CD4-positive, CD25-positive, alpha-beta regulatory T cell (primary cell): ENCODE measurements around the gene PTP4A2. TPM values are rescaled to one million over a fixed set of nuclear protein-coding genes. Genes with fewer than 3 reads are reported as not detected.

Experiments
- ATAC-seq, 2 donors: fragments of 150-1000 bp; cut with Tn5 transposase; one replicate each; pipeline ENCODE4 v1.10.0; 2021; ENCODE audit warnings: low read depth in 2 of 2, moderate number of reproducible peaks in 2 of 2, moderate library complexity in 1 of 2
- DNase-seq, 3 donors: peaks; one replicate each; pipeline versions ENCODE4 v3.0.0 to v3.0.0-alpha.2; 2012 to 2022; ENCODE audit warnings: mixed read lengths in 1 of 3
- H3K27ac ChIP-seq: one replicate; pipeline ENCODE4 v1.7.0; 2013; ENCODE audit warnings: mild to moderate bottlenecking, low read length; ENCODE audit not compliant: insufficient read depth, poor library complexity, severe bottlenecking
- H3K27me3 ChIP-seq: one replicate; pipeline ENCODE4 v1.7.0; 2013; ENCODE audit warnings: low read length; ENCODE audit not compliant: control insufficient read depth, insufficient read depth
- H3K36me3 ChIP-seq: one replicate; pipeline ENCODE4 v1.7.0; 2013; ENCODE audit warnings: mild to moderate bottlenecking, low read length, moderate library complexity; ENCODE audit not compliant: control insufficient read depth, insufficient read depth
- H3K4me1 ChIP-seq: 2 replicates; pipeline ENCODE4 v1.7.0; 2013; ENCODE audit warnings: mild to moderate bottlenecking, low read length; ENCODE audit not compliant: insufficient read depth, control insufficient read depth, poor library complexity, severe bottlenecking
- H3K4me3 ChIP-seq: one replicate; pipeline ENCODE4 v1.7.0; 2013; ENCODE audit warnings: low read depth, mild to moderate bottlenecking, low read length, moderate library complexity
- H3K9me3 ChIP-seq, 2 experiments: 1 replicate in 1 of 2; 2 replicates in 1 of 2; pipeline ENCODE4 v1.7.0; 2013; ENCODE audit warnings: low read length in 2 of 2, mild to moderate bottlenecking in 1 of 2, moderate library complexity in 1 of 2; ENCODE audit not compliant: control insufficient read depth in 2 of 2
- H3K27ac Mint-ChIP-seq, 3 donors: one replicate each; pipeline ENCODE4 v1.8.0; 2020 to 2022; ENCODE audit warnings: mild to moderate bottlenecking in 3 of 3, mixed read lengths in 3 of 3, moderate library complexity in 2 of 3
- H3K27me3 Mint-ChIP-seq: one replicate; pipeline ENCODE4 v1.8.0; 2022; ENCODE audit warnings: mild to moderate bottlenecking, mixed read lengths
- H3K36me3 Mint-ChIP-seq: one replicate; pipeline ENCODE4 v1.8.0; 2020; ENCODE audit warnings: mixed read lengths
- H3K4me1 Mint-ChIP-seq, 4 donors: one replicate each; pipeline ENCODE4 v1.8.0; 2020 to 2022; ENCODE audit warnings: mixed read lengths in 4 of 4, mild to moderate bottlenecking in 1 of 4
- H3K4me3 Mint-ChIP-seq, 4 donors: one replicate each; pipeline ENCODE4 v1.8.0; 2020 to 2022; ENCODE audit warnings: mild to moderate bottlenecking in 4 of 4, mixed read lengths in 4 of 4, moderate library complexity in 3 of 4
- H3K9me3 Mint-ChIP-seq, 7 donors: one replicate each; pipeline ENCODE4 v1.8.0; 2020 to 2022; ENCODE audit warnings: mixed read lengths in 7 of 7, mild to moderate bottlenecking in 3 of 7, moderate library complexity in 2 of 7
- polyA plus RNA-seq, 4 donors: library from polyadenylated mRNA; unstranded; fragments of 300-500 nt; fragmentation: Illumina TruSeq; gene quantifications; one replicate each; pipeline ENCODE4 v1.2.3, GENCODE V29; 2021
- total RNA-seq: library from RNA; stranded (reverse); gene quantifications from one replicate; pipeline ENCODE4 v1.2.3, GENCODE V29; 2022

Gene PTP4A2
- total and polyA plus RNA-seq, 5 donors from 2014 or later, result 288 to 597 (median 364) TPM

DNA sequence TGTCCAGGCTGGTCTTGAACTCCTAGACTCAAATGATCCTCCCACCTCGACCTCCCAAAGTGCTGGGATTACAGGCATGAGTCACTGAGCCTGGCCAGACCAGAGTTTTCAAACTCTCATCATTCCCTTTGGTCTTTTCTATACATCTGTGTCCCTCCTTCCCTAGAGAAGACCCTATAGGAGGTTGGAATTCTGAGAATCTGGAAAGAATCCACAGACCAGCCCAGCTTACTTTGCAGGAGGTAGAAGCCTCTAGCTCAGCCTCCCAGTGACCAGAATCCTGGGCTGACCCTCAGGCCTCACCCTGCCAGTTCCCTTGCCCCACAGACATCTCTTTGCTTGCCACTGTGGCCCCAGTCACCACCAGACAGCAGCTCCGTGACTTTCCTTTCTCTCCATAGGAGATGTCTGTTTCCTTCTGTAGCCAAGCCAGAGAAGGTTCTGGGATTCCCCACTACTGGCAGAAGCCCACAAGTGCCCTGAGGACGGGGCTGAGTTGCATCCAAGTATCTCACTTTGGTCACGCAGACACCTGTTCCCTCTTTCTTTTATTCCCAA lies 40.8 kb upstream of the PTP4A2 start:
- Histone ChIP-seq H3K9me3 (no peaks in the 10 kb centered on the region), H3K27me3 (no peaks in the 10 kb centered on the region), H3K4me3 (no peak overlapping the region), H3K27ac (no peak overlapping the region), H3K4me1 (peaks cover 26% of the 10 kb centered on the region), H3K36me3 (no peaks in the 10 kb centered on the region)
- Mint-ChIP-seq H3K4me1 (peaks cover 12 to 46% (median 27%) of the 10 kb centered on the region in 4 donors), H3K9me3 (no peaks in the 10 kb centered on the region), H3K27ac (peak overlapping the region in 2 of 3 donors; percentile 26 to 30), H3K27me3 (peaks cover 4% of the 10 kb centered on the region), H3K36me3 (no peaks in the 10 kb centered on the region), H3K4me3 (no peak overlapping the region)
- ATAC-seq, result no peak
- DNase-seq, result no peak

DNA sequence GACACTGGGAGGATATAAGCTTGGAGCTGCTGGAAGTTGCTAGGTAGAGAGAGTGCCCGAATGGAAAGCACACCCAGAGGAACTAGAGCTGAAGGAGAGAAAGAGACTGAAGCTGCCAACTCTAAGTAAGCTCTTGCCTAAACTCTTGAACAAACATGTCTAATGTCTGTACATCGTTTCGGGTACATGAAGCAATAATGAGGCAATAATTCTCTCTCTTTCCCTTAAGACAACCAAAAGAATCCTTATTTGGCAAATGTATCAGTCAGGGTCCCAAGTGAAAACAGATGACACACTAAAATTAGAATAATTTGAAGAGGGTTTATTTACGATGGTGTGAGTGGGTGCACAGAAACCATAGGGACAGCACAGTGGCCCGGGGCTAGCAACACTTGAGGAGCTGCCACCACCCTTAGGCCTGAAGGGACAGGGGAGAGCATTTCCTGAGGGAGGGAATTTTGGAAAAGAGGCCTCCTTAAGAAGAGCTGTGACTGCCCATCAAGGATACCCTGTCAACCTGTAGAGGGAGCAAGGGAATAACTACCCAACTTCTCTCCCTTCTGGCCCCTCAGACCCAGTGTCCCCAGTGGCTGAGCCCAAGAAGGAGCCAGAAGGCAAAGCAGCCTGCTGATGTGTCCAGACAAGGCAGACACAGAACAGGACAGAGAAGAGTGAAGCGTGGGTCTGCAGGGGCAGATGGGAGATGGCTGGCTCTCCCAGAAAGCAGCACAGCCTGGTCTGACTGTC lies 39.4 kb upstream of the PTP4A2 start:
- H3K4me3 Mint-ChIP-seq, result no peak overlapping the region

DNA sequence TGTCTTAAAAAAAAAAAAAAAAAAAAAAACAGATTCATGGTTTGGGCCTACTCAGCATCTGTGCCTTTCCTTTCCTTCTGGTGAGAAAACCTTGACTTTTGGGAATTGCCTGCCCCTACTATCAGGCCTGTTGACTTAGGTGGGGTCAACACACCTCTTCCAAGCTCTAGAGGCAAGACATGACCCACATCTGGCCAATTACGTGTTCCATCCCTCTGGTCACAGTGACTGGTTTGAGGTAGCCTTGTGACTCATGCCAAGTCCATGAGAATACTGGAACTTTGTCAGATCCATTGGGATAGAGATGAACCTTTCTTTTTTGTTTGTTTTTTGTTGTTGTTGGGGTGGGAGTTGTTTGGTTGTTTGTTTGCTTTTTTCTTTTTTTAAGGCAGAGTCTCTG lies 38.2 kb upstream of the PTP4A2 start:
- DNase-seq (no peak), ATAC-seq (no peak)
- no peaks in the 10 kb centered on the region for H3K36me3 ChIP-seq
- H3K27ac ChIP-seq, result no peak overlapping the region
- peaks cover 6% of the 10 kb centered on the region for H3K4me1 ChIP-seq
- H3K27me3 Mint-ChIP-seq, result peaks cover 7% of the 10 kb centered on the region
- no peak overlapping the region for H3K4me3 Mint-ChIP-seq
- peak overlapping the region in 2 of 3 donors; percentile 42 to 47 for H3K27ac Mint-ChIP-seq
- peaks cover under 1 to 20% (median 11%) of the 10 kb centered on the region in 4 donors for H3K4me1 Mint-ChIP-seq
- no peak overlapping the region for H3K4me3 ChIP-seq
- no peaks in the 10 kb centered on the region for H3K9me3 Mint-ChIP-seq
- no peaks in the 10 kb centered on the region for H3K36me3 Mint-ChIP-seq
- no peaks in the 10 kb centered on the region for H3K9me3 ChIP-seq
- no peaks in the 10 kb centered on the region for H3K27me3 ChIP-seq

More for the DNA sequence above, 39.4 kb upstream of the PTP4A2 start:
- no peaks in the 10 kb centered on the region for H3K36me3 Mint-ChIP-seq
- peak overlapping the region; percentile 43 to 57 (median 53) for H3K27ac Mint-ChIP-seq
- H3K27ac ChIP-seq, result no peak overlapping the region
- H3K4me3 ChIP-seq, result no peak overlapping the region
- no peaks in the 10 kb centered on the region for H3K9me3 Mint-ChIP-seq
- no peaks in the 10 kb centered on the region for H3K36me3 ChIP-seq
- H3K27me3 ChIP-seq, result no peaks in the 10 kb centered on the region
- DNase-seq, result no peak
- peaks cover 4% of the 10 kb centered on the region for H3K27me3 Mint-ChIP-seq
- peaks cover 17% of the 10 kb centered on the region for H3K4me1 ChIP-seq
- H3K4me1 Mint-ChIP-seq, result peaks cover 9 to 32% (median 20%) of the 10 kb centered on the region in 4 donors
- no peaks in the 10 kb centered on the region for H3K9me3 ChIP-seq
- ATAC-seq, result no peak

DNA sequence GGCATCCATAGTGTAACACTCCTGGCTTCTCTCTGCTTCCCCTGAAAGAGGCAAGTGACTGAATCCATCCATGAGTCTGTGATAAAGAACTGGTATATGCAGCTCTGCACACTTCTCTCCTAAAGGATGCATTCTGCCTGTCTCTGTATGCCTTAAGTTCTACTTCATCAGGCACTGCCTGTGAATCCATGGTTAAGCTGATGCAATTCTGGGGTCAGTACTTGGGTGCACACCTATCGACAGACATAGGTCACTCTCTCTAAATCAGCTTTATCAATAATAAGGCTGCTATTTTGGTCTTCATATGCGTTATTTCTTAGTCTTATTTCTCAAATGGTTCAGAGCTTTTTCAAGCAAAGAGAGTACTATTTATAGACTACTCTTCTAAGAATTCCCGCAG lies 32.7 kb upstream of the PTP4A2 start:
- Mint-ChIP-seq H3K36me3 (no peaks in the 10 kb centered on the region), H3K9me3 (no peaks in the 10 kb centered on the region)

DNA sequence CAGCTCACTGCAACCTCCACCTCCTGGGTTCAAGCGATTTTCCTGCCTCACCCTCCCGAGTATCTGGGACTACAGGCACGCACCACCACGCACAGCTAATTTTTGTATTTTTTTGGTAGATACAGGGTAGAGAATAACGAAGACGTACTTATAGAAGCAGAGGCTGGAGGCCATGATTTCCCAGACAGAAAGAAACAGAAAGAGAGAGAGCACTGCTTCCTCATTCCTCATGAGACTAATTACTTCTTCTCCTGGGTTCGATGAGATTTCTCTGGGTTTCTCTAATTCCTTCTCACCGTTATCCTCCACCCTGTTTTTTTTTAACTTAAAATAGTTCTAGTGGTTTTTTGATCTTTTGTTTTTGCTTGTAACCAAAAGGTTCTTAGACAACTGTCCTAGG lies 23.4 kb upstream of the PTP4A2 start:
- Mint-ChIP-seq H3K9me3 (no peaks in the 10 kb centered on the region), H3K4me1 (peaks cover 7 to 43% (median 30%) of the 10 kb centered on the region in 4 donors), H3K27ac (peak overlapping the region in 1 of 3 donors; percentile 76), H3K27me3 (peaks cover 9% of the 10 kb centered on the region), H3K36me3 (no peaks in the 10 kb centered on the region), H3K4me3 (no peak overlapping the region)
- DNase-seq (no peak), ATAC-seq (no peak)
- no peak overlapping the region for H3K27ac ChIP-seq
- no peaks in the 10 kb centered on the region for H3K36me3 ChIP-seq
- H3K27me3 ChIP-seq, result no peaks in the 10 kb centered on the region
- H3K4me1 ChIP-seq, result peaks cover 12% of the 10 kb centered on the region
- no peaks in the 10 kb centered on the region for H3K9me3 ChIP-seq
- H3K4me3 ChIP-seq, result no peak overlapping the region

More for the DNA sequence above, 32.7 kb upstream of the PTP4A2 start:
- Mint-ChIP-seq H3K27ac (no peak overlapping the region), H3K4me3 (no peak overlapping the region), H3K4me1 (peaks cover 0 to 3% (median 0%) of the 10 kb centered on the region in 4 donors), H3K27me3 (peaks cover 22% of the 10 kb centered on the region)
- no peak for ATAC-seq
- no peaks in the 10 kb centered on the region for H3K36me3 ChIP-seq
- H3K27me3 ChIP-seq, result no peaks in the 10 kb centered on the region
- no peak overlapping the region for H3K27ac ChIP-seq
- no peaks in the 10 kb centered on the region for H3K4me1 ChIP-seq
- no peak for DNase-seq
- H3K9me3 ChIP-seq, result no peaks in the 10 kb centered on the region
- no peak overlapping the region for H3K4me3 ChIP-seq

DNA sequence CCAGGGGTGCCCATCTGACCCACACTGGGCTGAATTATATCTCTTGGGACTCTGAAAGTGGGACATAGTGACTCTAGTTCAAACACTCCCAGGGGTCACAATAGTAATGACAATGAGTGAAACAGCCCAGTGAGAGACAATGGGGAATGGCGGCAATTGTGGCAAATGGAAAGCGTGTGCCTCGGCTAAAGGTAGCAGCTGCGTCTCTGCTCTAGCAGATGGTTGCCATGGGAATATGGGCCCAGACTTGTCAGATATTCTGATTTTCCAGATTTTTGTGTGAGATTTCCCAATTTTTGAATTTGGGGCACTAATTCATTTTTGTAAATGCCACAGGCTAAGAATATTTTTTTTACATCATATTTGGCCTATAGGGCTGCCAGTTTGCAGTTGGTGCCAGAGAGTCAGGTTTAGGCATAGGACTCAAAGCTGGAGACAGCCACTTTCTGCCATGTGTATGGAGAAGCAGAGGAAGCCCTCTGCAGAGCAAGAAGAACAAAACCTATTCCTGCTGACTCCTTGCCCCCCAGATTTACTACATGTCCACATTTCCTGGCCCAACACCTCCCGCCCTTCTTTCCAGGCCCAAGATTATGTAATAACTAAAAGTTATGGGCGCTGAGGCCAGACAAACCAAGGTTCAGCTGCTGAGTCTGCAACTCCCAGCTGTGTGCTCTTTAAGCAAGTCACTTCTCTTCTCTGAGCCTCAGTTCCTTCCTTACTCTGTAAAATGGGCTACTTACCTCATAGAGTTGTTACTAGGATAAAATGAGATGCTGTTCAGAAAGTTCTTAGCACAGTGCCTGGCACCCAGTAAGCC lies 21.6 kb upstream of the PTP4A2 start:
- no peaks in the 10 kb centered on the region for H3K27me3 ChIP-seq
- H3K4me1 ChIP-seq, result peaks cover 29% of the 10 kb centered on the region
- H3K36me3 ChIP-seq, result no peaks in the 10 kb centered on the region
- peaks cover 4% of the 10 kb centered on the region for H3K27me3 Mint-ChIP-seq
- DNase-seq (no peak), ATAC-seq (no peak)
- H3K9me3 Mint-ChIP-seq, result no peaks in the 10 kb centered on the region
- no peak overlapping the region for H3K27ac ChIP-seq
- H3K9me3 ChIP-seq, result no peaks in the 10 kb centered on the region
- no peak overlapping the region for H3K27ac Mint-ChIP-seq
- no peak overlapping the region for H3K4me3 ChIP-seq
- H3K36me3 Mint-ChIP-seq, result no peaks in the 10 kb centered on the region
- H3K4me1 Mint-ChIP-seq, result peaks cover 12 to 58% (median 42%) of the 10 kb centered on the region in 4 donors
- peak overlapping the region in 1 of 4 donors; percentile 55 for H3K4me3 Mint-ChIP-seq

DNA sequence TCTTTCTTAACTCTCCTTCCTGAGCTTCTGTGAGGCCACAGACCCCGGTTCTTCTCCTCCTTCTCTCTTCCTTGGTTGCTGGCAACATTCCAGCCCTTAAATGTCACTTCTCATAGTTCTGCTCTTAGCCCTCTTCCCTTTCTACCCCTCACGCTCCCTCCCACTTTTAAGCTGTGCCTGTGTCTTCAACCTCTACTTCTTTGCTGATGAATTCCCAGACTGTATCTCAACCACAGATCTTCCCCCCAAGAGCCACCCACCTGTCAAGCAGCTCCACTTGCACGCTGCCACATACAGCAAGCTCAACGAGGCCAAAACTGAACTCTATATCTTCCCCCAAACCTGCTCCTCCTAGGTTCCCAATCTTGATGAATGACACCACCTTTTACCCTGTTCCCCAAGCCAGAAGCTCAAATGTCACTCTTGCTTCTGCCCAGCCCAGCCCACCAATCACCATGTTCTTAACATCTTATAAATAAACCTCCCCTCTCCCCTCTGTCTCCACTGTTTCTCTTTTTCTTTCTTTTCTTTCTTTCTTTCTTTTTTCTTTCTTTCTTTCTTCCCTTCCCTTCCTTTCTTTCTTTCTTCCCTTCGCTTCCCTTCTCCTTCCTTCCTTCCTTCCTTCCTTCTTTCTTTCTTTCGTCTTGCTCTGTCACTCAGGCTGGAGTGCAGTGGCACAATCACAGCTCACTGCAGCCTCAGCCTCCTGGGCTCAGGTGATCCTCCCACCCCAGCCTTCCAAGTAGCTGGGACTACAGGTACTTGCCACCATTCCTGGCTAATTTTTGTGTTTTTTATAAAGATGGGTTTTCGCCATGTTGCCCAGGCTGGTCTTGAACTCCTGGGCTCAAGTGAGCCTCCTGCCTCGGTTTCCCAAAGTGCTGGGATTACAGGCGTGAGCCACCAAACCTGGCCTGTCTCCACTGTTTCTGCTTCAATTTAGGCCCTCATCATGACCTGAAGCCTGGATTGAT lies 19.8 kb upstream of the PTP4A2 start:
- H3K27ac ChIP-seq, result peak overlapping the region; percentile 25
- H3K4me3 Mint-ChIP-seq, result peak overlapping the region; percentile 16 to 67 (median 56)
- no peaks in the 10 kb centered on the region for H3K9me3 Mint-ChIP-seq
- ATAC-seq (no peak), DNase-seq (no peak)
- H3K36me3 ChIP-seq, result no peaks in the 10 kb centered on the region
- H3K4me1 ChIP-seq, result peaks cover 23% of the 10 kb centered on the region
- no peaks in the 10 kb centered on the region for H3K36me3 Mint-ChIP-seq
- H3K27me3 Mint-ChIP-seq, result no peaks in the 10 kb centered on the region
- H3K27me3 ChIP-seq, result no peaks in the 10 kb centered on the region
- no peak overlapping the region for H3K4me3 ChIP-seq
- peak overlapping the region; percentile 59 to 90 (median 85) for H3K27ac Mint-ChIP-seq
- H3K4me1 Mint-ChIP-seq, result peaks cover 12 to 53% (median 34%) of the 10 kb centered on the region in 4 donors
- H3K9me3 ChIP-seq, result no peaks in the 10 kb centered on the region
